ENCODE data around the gene ACOT11.

GRCh38 chr1:54606990-54607325 lies 58.9 kb downstream of the ACOT11 start:
- TF ChIP-seq CTCF (optimal IDR thresholded peaks at IDR 0.05 in 1 of 3, IDR thresholded peaks at IDR 0.05 in 1 of 3, conservative IDR thresholded peaks at IDR 0.05 in 1 of 3; ENCODE audit: extremely low read depth in 1 of 3, insufficient read depth in 2 of 3, low read length in 3 of 3) (no peak), EZH2 (IDR thresholded peaks at IDR 0.05; ENCODE audit: low read length) (no peak)
